ENCODE data around the gene C11orf86.
"Not testable (repeated sequence)": the region's sequence is repeated elsewhere in the genome, so short reads cannot be mapped to it uniquely, and the experiment has no call there.

C11orf86 gene

DNA sequence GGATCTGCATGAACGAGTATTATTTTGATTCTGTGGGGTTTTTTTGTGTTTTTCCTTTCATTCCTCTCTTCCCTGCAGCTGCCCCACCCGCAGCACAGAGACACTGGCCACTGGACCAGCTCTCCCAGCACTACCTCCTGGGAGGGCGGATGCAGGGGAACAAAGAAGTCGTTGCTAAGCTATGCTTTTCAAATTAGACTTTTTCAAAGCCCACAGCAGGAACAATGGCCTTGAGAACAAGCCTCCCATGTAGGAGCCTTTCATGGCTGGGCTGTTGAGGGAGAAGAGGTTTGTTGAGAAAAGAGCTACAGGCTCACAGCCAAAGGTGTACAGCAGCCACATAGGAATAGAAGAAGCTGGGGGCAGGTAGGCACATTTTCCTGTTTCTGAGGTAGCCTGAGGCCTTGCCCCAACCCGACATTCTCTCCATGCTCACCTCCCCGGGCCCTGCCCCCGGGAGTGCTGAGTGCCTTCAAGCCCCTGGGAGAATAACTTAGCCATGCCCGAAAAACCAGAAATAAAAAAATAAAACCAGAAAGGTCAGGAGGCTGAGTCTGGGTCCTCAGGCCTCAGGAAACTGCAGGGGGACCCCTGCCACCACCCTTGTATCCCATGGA is 27.3 kb downstream of the C11orf86 start:
- no peak for DNase-seq (ENCODE audit: extremely low read depth, low read depth)
- no peak overlapping the region for H3K4me3 ChIP-seq (replicated peaks; ENCODE audit: low read depth, low read length)
- TF ChIP-seq, protein P1, sequence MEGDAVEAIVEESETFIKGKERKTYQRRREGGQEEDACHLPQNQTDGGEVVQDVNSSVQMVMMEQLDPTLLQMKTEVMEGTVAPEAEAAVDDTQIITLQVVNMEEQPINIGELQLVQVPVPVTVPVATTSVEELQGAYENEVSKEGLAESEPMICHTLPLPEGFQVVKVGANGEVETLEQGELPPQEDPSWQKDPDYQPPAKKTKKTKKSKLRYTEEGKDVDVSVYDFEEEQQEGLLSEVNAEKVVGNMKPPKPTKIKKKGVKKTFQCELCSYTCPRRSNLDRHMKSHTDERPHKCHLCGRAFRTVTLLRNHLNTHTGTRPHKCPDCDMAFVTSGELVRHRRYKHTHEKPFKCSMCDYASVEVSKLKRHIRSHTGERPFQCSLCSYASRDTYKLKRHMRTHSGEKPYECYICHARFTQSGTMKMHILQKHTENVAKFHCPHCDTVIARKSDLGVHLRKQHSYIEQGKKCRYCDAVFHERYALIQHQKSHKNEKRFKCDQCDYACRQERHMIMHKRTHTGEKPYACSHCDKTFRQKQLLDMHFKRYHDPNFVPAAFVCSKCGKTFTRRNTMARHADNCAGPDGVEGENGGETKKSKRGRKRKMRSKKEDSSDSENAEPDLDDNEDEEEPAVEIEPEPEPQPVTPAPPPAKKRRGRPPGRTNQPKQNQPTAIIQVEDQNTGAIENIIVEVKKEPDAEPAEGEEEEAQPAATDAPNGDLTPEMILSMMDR (IDR thresholded peaks at IDR 0.05; ENCODE audit: low read depth, low read length, missing control alignments) = no peak

DNA sequence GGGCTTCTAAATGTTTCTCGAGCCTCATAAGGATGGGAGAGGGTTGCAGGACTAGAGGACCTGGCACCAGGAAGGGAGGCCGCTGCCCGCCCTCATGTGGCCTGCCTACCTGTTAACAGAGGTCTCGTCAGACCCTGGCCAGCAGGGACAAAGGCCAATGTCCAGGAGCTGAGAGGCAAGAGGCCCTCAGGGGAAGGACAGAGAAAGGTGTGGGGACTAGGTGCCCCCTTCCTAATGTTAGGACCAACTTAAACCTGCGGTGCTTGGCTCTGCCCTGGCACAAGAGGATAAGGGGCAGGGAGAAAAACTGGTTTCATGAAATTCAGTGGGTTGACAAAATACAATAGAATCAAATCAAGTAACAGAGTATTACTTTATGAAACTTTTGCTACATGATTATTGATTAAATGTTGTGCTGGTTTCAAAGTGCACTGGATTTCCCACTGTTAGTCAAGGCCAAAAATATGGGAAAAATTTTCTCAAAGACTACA is 27.9 kb downstream of the C11orf86 start:
- no peak for DNase-seq (ENCODE audit: extremely low read depth, low read depth)
- TF ChIP-seq, protein P1 (IDR thresholded peaks at IDR 0.05; ENCODE audit: low read depth, low read length, missing control alignments) = no peak
- H3K4me3 ChIP-seq (replicated peaks; ENCODE audit: low read depth, low read length) = no peak overlapping the region

DNA sequence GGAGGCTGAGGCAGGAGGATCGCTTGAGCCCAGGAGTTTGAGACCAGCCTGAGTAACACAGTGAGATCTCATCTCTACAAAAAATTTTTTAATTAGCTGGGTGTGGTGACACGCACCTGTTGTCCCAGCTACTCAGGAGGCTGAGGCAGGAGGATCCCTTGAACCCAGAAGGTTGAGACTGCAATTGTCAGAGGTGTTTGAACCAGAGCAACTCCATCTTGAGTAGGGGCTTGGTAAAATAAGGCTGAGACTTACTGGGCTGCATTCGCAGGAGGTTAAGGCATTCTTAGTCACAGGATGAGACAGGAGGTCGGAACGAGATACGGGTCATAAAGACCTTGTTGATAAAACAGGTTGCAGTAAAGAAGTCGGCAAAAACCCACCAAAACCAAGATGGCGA is 30.1 kb downstream of the C11orf86 start:
- DNase-seq (ENCODE audit: extremely low read depth, low read depth) = not testable (repeated sequence)

DNA sequence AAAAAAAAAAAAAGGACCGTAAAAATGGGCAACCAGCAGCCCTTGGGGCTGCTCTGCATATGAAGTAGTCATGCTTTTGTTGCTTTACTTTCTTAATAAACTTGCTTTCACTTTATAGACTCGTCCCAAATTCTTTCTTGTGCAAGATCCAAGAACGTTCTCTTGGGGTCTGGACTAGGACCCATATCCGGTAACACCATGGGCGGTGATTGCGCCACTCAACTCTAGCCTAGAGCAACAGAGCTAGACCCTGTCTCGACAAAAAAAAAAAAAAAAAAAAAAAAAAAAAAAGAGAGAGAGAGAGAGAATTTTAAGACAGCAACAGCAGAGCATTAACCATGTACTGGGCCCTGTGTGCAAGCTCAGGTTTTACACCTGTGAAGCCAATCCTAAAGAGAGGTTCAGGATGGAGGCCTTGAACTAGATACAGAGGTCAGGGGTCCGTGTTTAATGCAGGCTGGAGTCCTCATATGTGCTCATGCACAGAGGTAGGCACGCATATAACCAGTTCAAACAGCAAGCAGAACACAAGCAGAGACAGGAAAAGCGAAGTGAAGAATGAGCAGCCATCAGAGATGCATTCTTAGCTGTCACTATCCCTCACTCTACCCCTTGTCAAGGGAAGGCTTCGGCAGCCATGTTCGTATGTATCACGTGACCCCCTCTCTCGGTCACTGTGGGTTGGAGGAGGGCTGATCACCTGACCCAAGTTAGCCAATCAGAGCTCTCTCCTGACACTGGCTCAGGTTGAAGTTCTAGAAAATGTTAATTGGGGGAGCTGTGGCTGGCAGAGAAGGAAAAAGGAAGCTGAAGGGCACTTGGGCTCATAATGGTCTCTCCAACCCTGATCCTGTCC is 31.2 kb downstream of the C11orf86 start:
- TF ChIP-seq, protein P1 (IDR thresholded peaks at IDR 0.05; ENCODE audit: low read depth, low read length, missing control alignments) = no peak
- no peak overlapping the region for H3K4me3 ChIP-seq (replicated peaks; ENCODE audit: low read depth, low read length)
- no peak for DNase-seq (ENCODE audit: extremely low read depth, low read depth)

More for the DNA sequence above, 30.1 kb downstream of the C11orf86 start:
- H3K4me3 ChIP-seq (replicated peaks; ENCODE audit: low read depth, low read length) = not testable (repeated sequence)

DNA sequence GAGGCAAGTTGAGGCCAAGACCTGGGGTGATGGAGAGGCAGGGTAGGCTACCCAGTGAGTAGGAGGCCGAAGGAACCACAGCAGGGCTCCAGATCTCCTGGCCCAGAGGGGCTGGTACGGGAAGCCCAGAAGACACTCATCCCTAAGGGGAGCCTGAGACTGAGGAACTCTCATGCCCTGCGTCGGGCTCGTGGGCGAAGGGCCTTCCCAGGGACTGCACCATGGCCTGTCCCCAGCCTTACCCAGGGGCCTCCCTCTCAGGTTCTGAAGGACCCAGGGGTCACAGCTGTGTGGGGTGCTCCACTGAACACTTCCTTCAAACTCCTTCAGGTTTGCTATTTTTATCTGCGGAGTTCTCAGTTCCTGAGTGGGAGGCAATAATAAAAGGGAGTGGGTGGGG is 32.0 kb downstream of the C11orf86 start:
- TF ChIP-seq, protein P1 (IDR thresholded peaks at IDR 0.05; ENCODE audit: low read depth, low read length, missing control alignments) = no peak
- no peak overlapping the region for H3K4me3 ChIP-seq (replicated peaks; ENCODE audit: low read depth, low read length)
- no peak for DNase-seq (ENCODE audit: extremely low read depth, low read depth)

DNA sequence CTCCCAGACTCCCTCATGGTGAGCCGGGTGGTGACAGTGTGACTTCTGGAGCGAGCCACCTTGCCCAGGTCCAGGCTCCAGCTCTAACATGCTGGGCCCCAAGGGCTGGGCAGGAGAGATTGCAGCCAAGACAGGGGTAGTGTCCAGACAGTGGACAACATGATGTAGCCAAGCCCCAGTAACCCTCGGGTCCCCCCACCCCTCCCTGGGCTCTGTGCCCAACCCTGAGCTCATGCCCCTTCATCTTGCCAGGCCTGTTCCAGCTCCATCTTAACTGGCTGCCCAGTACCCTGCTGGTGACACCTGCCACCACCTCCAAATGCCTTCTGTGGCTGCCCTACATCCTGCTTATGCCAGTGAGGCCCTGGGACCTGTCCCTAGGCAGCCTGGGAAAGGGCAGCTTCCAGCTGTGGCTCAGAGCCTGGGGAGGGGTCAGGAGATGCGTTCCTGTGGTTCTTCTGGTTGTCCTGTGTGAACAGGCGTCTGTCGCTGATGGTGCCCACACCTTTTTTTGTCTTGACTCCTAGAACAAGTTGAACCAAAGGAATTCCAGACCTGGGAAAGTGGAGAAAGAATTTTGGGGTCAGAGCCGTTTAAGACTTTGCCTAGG is 35.3 kb downstream of the C11orf86 start:
- H3K4me3 ChIP-seq (replicated peaks; ENCODE audit: low read depth, low read length) = no peak overlapping the region
- TF ChIP-seq, protein P1 (IDR thresholded peaks at IDR 0.05; ENCODE audit: low read depth, low read length, missing control alignments) = no peak
- DNase-seq (ENCODE audit: extremely low read depth, low read depth) = no peak

DNA sequence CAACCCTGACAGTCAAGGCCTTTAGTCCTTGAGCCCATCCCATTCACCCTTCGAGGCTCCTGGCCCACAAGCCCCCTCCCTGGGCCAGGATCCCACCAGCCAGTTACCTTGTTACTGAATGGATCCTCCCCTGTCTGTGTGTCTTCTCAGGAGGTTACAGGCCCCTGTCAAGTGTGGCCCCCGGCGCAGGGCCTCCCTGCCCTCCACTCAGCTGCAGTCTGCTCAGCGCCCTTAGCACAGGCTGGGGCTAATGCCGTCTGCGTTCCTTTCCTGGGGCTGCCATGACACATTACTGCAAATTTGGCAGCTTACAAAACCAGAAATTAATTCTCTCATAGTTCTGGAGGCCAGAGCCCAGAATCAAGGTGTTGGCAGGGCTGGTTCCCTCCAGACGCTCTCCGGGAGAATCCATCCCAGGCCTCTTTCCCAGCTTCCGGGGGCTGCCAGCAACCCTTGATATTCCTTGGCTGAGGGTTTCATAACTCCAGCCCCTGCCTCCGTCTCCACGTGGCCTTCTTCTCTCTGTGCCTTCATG is 38.5 kb downstream of the C11orf86 start:
- no peak overlapping the region for H3K4me3 ChIP-seq (replicated peaks; ENCODE audit: low read depth, low read length)
- TF ChIP-seq, protein P1 (IDR thresholded peaks at IDR 0.05; ENCODE audit: low read depth, low read length, missing control alignments) = no peak
- no peak for DNase-seq (ENCODE audit: extremely low read depth, low read depth)
